GM12873 (cell line): Measurements from ENCODE around the gene HADH.

Experiments used
- TF ChIP-seq, protein P1 (sequence below): IDR thresholded peaks from 2 replicates; pipeline ENCODE4 v1.5.1; 2012; ENCODE audit warnings: low read depth, mild to moderate bottlenecking, moderate library complexity, low read length, control low read depth; ENCODE audit not compliant: insufficient read depth; ENCODE audit errors: missing control alignments

Gene HADH

DNA sequence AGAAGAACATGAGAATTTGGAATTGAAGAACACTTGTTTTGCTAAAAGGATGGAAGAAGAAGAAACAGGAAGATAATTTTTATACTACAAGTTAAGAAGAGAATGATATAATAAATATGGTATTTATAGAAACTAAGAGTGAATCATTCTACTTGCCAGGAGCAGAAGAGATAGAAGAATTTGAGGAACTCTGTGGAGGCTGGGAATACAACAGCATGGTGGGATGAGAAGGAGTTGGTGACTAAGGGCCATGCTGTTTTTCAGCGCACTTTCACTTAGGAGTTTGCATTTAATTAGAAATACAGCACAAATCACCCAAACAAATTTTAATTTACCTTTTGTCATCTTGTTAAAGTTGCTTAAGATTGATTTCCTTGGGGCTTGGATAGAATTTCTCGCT lies 20.5 kb downstream of the HADH start:
- TF ChIP-seq, protein P1, sequence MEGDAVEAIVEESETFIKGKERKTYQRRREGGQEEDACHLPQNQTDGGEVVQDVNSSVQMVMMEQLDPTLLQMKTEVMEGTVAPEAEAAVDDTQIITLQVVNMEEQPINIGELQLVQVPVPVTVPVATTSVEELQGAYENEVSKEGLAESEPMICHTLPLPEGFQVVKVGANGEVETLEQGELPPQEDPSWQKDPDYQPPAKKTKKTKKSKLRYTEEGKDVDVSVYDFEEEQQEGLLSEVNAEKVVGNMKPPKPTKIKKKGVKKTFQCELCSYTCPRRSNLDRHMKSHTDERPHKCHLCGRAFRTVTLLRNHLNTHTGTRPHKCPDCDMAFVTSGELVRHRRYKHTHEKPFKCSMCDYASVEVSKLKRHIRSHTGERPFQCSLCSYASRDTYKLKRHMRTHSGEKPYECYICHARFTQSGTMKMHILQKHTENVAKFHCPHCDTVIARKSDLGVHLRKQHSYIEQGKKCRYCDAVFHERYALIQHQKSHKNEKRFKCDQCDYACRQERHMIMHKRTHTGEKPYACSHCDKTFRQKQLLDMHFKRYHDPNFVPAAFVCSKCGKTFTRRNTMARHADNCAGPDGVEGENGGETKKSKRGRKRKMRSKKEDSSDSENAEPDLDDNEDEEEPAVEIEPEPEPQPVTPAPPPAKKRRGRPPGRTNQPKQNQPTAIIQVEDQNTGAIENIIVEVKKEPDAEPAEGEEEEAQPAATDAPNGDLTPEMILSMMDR: no peak

DNA sequence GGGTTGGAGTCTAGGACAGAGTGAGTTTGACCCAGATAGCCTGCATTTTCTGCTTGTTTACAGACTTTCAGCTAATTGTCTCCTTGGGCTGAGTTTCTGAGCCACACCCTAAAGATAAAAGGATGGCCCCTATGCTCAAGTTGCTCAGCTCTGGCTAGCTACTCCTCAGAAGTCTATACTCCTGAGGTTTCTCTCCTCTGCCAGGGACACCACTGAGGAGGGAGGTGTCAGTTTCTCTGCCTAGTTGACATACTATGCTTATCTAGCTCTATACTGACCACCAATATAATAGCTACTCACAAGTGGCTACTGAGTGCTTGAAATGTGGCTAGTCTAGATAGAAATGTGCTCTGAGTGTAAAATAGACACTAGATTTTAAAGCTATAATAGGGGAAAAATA lies 23.6 kb downstream of the HADH start:
- TF ChIP-seq, protein P1: no peak

DNA sequence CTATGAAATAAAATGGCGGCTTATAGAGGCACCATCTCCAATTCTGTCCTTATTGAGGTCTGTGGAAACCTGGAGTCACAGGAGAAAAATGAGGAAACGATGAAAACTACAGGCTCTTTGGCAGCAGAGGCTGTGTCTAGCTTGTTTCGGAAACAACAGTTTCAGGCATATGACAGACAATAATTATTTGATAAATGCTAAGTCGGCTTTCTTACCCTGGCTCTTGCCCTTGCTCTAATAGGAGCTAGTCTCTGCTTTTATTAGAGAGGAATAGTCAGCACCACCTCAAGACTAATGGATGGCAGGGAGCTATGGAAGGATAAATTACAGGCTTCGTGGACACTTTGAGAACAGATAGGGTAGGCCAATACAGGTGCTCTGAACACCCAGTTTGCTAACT lies 24.3 kb downstream of the HADH start:
- TF ChIP-seq, protein P1: no peak

DNA sequence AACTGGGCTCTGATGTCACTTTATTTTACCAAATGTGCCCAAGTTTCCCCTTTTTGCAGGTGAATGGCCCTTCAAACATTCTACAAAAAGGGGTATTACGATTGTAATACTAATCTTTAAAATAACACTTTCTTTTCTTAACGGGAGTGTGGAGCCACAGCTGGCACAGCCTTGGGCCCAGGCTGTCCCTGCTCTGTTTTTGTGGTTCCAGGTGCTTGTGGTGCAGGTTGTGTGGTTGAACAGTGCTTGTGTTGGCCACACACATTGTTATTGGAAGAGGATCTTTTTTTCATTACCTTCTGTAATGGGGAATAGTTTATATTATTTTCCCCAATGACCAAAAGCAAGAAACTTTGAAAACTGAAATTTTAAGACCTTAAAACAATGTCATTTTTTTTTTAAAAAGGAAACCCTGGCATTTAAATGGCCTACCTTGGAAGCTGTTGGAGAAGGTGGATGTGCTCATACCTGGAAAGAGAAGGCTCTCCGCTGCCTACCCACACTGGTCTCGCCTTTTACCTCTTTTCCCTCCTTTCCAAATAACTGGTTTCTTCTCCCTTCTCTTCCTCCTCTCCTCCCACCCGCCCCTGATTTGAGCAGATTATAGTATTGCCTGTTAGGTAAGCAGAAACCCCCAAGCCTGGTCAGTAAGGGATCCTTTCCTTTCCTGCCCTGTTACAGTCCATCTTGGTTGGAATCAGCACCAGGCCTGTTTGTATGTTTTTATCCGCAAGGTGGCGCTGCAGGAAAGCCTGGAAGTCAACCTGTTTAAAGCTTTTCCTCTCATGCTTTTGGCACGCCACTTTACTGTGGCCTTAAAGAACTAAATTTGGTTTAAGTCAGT lies 28.6 kb downstream of the HADH start:
- TF ChIP-seq, protein P1: peak; percentile 85

DNA sequence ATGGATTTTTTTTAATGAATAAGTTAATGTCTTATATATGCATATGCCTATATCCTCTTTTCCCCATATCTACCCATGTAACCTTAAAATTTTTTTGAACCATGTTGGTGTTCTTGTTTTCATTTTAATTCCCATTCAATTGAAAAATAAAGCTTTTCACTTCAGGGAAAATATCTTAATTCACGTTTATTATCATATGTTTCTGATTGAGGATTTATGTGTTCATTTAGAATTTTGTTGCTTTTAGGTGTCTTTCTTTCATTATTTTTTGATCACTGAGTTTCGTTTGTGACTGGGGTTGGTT lies 29.1 kb downstream of the HADH start:
- TF ChIP-seq, protein P1: no peak

DNA sequence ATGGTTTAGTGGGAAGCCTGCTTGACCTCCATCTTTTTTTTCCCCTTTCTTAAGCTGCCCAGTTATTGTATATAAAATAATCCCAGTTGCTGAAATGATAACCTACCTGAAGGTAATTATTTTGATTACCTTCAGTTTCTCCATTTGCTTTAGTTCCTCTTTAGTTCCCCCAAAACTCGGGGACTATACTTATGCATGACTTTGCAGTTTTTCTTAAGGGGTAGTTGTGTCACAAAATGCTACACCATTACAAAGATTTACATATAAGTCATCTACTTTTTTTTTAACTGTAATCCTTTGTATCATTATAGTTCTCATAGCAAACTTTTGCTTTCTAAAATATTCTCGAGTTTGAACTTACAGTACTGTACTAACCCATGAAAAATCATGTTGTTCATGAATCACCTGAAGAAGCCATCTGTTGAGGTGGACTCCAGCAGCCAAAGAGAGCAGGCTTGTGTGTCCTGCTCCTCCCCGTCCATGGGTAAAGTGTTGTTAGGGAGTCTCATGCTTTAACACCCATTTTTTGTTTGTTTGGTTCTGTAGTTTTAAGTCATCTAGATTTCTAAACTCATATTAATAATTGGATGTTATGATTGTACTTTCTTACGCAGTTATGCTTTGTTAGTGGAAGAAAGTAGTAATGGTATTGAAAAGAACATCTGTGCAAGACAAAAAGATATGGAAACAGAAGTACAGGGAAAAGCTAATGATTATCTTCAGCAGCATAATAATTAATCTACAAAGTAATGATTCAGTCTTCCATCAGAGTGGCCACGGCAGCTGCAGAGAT lies 34.6 kb downstream of the HADH start:
- TF ChIP-seq, protein P1: no peak

DNA sequence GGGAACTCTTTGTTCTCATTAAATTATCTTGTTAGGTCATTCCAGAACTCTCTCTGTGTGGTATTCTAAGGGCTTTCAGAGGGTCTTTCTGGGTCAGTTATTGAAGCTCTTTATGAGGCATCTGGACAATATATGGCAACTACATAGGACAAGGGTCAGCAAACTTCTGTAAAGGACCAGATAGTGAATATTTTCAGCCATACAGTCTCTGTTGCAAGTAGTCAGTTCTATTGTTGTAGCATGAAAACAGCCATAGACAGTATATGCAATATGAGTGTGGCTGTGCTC lies 35.1 kb downstream of the HADH start:
- TF ChIP-seq, protein P1: no peak
